Measurements from ENCODE around the gene TNF. TPM values are rescaled to one million over a fixed set of nuclear protein-coding genes. Genes with fewer than 3 reads are reported as not detected.

TNF gene
- total RNA-seq, 1 experiment from 2014 or later = 0.64 TPM

- POLR2A ChIA-PET = no interaction called here
- intact Hi-C loops (cut with micrococcal nuclease; ENCODE audit: unreplicated experiment) = no loop called here
These were observed 5.4 kb upstream of the TNF start for GRCh38 chr6:31569861-31570536.

More at GRCh38 chr6:31569861-31570536, 5.4 kb upstream of the TNF start:
- H3K36me3 ChIP-seq (ENCODE audit: control insufficient read depth, insufficient read depth, low read length) = no peaks in the 10 kb centered on the region
- H3K4me1 ChIP-seq (ENCODE audit: control insufficient read depth, insufficient read depth, low read length) = no peaks in the 10 kb centered on the region
- H3K27me3 ChIP-seq (ENCODE audit: control insufficient read depth, insufficient read depth, low read length) = no peaks in the 10 kb centered on the region
- ATAC-seq (no peak), DNase-seq (ENCODE audit: low read depth, low spot score) (no peak)
- BruUV-seq (replicated peaks) = no TSS peak
- in situ Hi-C loops (cut with HindIII; ENCODE audit: low pct_unique_long_range_greater_than_20kb, low sequenced_read_pairs) = no loop called here
- CTCF ChIA-PET = no interaction called here
- H3K9me3 ChIP-seq (ENCODE audit: control insufficient read depth, insufficient read depth, low read depth, low read length) = no peaks in the 10 kb centered on the region
- no peak overlapping the region for H3K4me3 ChIP-seq (ENCODE audit: low read depth in 2 of 2, low read length in 2 of 2)
- H3K27ac ChIP-seq (ENCODE audit: low read length) = no peak overlapping the region
- no peak for TF ChIP-seq CTCF (IDR thresholded peaks at IDR 0.05)
- no peak for TF ChIP-seq TCF7L2 (IDR thresholded peaks at IDR 0.05; ENCODE audit: low read depth, low read length)
- no peak for TF ChIP-seq SIN3A (IDR thresholded peaks at IDR 0.05; ENCODE audit: borderline replicate concordance, insufficient read depth, low read depth, low read length)
- TF ChIP-seq REST (IDR thresholded peaks at IDR 0.05; ENCODE audit: insufficient read depth in 1 of 2, low read depth in 2 of 2, low read length in 1 of 2) = no peak
- TF ChIP-seq POLR2AphosphoS5 (IDR thresholded peaks at IDR 0.05; ENCODE audit: low read depth, low read length) = no peak

Measured in Panc1 (cell line).